NCI-H460 (cell line): ENCODE results near the gene ECM1. TPM values are rescaled to one million over a fixed set of nuclear protein-coding genes. Genes with fewer than 3 reads are reported as not detected.

Experiments used
- DNase-seq: peaks from one replicate; pipeline ENCODE4 v3.0.0-alpha.2; 2016; ENCODE audit warnings: low read depth; ENCODE audit errors: extremely low read depth
- total RNA-seq: library from RNA; depleted of rRNA; stranded (reverse); fragments of >200 nt; shearing (Covaris generic); gene quantifications from 2 replicates; pipeline ENCODE4 v1.2.3, GENCODE V29; 2014

Gene ECM1
- total RNA-seq, 1 experiment from 2014 or later: 12.0 TPM

DNA sequence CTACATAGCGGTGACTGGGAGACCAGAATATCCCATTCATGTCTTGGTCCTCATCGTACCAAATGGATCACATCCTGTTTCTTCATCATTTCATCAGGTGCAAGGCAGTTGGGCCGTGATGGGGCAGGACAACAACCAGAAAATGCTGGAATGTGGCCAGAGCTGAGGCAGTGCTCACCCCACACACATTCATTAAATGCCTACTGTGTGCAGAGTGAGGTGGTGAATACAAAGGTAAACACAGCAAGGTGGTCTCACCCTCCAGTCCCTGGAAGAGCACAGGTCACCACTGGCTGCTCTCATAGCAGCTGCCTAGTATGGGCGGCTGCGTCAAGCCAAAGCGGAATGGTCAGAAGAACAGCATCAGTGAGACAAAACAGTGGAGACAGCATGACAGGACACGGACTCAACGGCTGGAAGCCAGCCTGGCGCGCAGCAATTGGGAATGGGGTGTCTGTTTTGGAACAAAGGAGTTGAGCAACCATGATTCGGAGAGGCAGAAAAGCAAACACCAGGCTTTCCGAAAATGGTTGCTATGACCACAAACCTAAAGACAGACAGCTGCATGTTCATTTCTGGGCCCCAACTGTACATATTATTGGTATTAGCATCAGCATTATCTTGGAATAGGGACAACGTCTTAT lies 35.7 kb downstream of the ECM1 start:
- DNase-seq: no peak

DNA sequence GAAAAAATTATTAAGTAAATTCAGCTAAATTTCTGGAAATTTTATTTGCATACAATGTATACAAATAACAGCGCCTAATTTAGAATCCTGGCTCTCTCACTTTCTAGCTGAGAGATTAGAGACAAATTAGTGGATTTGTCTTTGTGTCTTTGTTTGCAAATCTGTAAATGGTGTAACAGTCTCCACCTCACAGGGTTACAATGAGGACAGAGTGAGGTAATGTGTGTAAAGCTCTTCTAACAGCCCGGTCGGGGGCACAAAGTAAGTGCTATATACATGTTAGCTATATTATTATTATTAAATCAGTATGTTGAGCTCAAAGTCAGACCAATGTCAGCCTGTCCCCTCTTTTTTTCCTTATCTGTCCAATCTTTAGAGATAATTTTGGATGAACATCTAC lies 36.3 kb downstream of the ECM1 start:
- no peak for DNase-seq

DNA sequence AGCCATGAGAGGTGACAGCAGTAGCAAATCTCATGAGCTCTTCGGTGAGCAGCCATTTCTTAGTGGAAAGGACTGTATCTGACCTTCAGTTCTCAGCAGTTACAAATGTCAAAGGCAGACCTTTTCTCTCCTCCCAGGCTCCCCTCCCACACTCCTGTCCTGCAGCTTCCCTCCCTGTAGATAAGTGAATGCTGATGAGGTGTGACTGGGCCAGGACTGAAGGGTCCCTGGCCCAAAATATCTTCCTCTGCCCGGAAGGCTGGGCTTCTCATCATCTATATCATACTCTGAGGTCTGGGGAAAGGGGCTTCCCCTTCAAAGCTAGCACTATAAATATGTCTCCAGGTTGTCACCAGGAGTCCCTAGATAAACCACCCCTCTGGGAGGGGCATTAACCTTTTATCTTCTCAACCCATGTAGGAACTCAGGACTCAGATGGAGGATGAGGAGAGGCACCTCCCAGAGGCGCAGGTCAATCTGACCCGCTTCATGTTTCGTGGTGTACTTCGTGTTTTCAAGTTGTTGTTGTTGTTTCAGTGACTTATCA lies 37.6 kb downstream of the ECM1 start:
- no peak for DNase-seq

DNA sequence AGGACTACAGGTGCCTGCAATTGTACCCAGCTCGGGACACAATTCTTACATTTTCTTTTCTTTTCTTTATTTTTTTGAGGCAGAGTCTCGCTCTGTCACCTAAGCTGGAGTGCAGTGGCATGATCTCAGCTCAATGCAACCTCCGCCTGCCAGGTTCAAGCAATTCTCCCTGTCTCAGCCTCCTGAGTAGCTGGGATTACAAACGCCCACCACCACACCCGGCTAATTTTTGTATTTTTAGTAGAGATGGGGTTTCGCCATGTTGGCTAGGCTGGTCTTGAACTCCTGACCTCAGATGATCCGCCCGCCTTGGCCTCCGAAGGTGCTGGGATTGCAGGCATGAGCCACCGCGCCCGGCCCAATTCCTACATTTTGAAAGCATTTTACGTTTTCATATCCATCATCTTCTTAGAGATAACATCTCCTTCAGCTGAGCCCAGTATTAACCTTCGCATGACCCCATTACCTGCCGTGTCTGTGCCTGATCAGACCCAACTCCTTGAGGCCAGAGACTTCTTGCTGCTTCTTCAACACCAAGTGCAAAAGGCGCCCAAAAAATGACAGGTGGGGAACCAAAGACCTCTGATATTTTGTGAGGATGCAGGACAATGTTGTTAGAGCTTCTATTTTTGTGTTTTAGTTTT lies 38.5 kb downstream of the ECM1 start:
- no peak for DNase-seq

DNA sequence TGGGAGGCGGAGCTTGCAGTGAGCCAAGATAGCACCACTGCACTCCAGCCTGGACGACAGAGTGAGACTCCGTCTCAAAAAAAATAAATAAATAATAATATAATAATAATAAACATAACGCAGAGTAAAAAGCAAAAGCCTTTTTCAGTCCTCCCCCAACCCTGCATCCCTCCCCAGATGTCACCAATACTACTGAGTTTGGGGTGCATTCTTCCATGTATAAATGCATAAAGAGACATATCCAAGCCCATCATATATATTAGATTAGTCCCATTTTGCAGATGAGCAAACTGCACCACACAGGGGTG lies 40.4 kb downstream of the ECM1 start:
- DNase-seq: no peak

DNA sequence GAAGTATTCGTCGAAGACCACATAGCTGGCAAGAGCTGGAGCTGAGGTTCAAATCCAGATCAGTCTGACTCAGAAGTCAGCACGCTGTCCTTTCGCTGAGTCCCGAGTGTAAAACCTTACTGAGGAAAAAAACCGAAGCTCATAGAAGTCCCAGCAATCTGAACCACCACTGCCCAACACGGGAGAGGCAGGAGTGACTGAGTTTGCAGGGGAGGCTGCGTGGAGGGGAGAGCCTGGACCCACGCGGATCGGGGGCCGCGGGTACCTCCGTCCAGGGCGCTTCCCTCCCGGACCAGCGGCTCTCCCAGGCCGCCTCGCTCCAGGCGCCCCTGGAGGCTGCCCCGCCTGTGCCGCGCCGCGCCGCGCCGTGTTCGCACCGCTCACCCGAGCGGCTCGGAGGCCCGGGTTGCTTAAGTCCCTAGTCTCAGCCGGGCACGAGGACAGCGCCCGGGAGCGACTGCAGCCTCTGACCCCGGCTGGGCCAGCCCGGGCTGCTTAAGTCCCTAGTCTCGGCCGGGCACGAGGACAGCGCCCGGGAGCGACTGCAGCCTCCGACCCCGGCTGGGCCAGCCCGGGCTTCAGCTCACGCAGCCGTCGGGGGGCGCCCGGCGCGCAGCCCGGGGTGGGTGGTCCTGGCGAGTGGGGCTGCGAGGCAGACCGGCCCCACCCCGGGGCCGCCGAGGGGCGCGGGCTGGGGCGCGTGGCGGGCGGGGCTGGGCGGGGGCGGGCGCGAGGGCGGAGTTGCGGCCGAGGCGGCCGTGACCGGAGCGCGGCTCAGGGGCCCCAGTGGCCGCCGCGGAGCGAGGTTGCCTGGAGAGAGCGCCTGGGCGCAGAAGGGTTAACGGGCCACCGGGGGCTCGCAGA lies 41.0 kb downstream of the ECM1 start, which contains the start of gene ADAMTSL4:
ADAMTSL4 (plus strand) TSS at position 777 of the 864 bp plus-strand sequence. CDS start 2,881 bp downstream, outside the sequence.
- DNase-seq: no peak

DNA sequence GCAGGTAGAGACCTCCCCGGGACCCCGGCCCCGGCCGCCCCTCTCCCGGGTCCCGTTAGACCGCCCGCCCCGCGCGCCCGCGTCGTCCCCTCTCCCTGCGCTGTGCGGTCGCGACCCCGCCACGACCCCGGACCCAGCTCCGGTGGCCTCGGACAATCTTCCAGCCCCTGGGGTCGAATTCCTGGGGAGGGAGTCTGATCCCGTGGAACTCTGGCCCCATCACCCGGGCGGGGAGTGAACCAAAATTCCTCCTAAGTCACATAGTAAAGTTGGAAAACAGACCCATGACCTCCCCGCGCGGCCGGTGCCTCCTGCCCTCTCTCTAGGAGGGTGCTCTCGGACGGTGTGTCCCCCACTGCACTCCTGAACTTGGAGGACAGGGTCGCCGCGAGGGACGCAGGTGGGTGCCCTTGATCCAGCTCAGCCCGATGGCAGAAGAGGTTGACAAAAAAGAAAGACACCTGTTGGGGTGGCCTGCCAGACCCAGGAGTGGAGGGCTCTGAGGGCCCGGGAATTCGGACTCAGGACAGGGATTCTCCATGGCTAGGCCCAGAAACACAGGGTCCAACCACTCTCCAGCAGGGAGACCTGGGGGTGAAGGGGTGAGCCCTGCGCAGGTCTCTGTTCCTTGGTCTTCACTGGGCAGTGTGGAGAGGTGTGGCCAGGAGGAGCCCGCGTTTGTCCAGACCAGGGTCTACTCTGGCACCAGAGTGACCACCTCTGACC lies 41.8 kb downstream of the ECM1 start:
- no peak for DNase-seq

DNA sequence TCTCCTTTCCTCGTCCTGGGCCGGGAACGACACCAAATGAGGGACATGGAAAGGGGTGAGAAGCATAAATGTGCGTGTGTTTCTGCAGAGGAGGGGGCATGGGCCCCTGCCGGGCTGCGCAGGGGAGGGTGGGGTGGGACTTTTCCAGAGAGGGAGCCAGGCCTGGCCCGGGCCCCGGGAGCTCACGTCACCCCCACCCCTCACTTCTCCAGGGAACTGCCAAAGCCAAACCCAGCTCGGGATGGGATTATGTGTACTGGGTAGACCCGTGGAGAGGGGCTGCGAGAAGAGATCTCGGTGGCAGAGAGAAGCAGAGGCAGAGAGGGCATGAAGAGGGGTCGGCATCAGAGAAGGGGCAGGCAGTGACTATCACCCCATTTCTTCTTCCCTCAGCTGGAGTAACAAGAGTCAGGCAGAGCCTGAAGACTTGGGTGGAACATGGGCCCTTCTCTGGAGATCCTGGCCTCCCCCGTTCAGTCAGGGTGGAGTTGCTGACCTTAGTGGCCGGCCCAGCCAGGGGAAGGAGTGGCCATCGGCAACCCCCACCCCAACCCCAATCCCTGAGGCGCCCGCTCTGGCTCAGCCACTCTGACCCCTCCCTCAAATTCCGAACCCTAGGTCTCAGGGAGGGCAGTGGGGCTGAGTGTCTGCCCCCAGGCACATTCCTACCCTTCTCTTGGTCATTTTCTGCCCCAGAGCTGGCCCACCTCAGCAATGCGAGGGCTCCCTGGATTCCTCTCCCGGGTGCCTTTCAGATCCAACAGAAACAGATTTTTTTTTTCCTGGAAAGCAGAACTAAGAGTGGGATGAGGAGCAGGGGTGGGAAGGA lies 42.5 kb downstream of the ECM1 start:
- no peak for DNase-seq

DNA sequence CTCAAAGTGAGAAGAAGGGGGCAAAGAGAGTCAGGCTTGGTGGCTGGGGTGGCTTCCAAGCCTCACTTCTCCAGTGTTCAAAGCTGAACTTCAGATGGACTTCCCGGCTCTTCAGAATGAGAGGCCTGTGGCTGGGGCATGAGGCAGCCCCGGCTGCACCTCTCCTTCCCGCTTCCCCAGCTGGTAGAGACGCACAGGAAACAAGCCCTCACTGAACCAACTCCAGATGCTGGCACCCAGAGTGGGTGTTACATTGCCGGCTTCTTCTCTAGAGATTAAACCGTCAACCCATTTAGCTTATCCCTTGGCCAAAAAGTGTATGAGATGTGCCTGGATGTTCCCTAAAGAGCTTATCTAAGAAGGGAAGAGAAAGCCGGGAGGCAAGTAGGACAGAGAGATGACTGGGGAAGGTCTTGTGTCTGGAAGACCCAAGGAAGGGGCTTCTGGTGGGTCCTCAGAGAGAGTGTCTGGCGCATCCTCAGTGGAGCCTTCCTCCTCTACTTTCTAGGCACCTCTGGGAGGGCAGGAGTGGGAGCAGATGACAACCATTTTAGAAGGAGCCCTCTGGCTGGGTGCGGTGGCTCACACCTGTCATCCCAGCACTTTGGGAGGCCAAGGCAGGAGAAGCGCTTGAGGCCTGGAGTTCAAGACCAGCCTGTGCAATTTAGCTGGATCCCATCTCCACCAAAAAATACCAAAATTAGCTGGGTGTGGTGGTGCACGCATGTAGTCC lies 43.3 kb downstream of the ECM1 start:
- no peak for DNase-seq

DNA sequence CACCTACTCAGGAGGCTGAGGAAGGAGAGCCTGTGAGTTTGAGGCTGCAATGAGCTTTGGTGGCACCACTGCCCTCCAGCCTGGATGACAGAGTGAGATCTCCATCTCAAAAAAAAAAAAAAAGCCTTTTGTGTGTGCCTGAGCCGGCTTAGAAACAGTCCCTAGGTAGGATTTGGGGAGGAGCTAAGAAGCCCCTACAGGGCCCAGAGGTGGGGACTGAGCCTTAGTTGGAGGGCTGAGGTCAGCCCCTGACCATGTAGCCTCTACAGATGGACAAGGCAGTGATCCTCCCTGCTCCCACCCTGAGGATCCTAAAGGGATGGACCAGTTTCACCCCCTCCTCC lies 43.8 kb downstream of the ECM1 start:
- no peak for DNase-seq

DNA sequence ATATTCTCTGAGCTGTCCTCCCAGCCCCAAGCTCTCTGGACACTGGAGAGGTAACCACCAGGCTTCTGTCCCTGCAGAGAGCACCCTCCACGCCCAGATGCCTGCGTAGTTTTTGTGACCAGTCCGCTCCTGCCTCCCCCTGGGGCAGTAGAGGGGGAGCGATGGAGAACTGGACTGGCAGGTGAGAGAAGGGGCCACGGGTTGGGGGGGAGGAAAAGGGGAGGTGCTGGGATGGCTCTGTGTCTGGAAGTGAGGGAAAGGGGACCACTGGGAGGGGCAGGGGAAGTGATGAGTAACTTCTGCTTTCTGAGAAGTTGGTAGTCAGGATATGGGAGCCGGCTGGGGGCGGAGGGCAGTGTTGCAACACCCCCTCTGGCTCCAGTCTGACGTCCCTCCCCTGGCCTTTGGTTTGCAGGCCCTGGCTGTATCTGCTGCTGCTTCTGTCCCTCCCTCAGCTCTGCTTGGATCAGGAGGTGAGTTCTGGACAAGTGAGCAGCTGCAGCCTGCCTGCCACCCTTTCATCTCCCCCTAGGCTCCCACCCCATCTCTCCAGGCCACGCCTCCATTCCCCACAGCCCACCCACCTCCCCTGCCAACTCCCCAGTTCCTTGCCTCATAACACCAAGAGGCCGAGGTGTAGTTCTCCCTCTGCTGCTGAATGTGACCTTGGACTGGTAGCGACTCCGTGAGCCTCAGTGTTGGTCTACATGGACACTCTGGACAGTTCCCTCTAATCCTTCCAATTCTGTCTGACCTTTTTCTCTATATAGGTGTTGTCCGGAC lies 44.4 kb downstream of the ECM1 start:
- DNase-seq: no peak

DNA sequence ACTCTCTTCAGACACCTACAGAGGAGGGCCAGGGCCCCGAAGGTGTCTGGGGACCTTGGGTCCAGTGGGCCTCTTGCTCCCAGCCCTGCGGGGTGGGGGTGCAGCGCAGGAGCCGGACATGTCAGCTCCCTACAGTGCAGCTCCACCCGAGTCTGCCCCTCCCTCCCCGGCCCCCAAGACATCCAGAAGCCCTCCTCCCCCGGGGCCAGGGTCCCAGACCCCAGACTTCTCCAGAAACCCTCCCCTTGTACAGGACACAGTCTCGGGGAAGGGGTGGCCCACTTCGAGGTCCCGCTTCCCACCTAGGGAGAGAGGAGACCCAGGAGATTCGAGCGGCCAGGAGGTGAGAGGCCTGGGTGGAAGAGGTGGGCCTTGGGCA lies 45.0 kb downstream of the ECM1 start:
- no peak for DNase-seq

DNA sequence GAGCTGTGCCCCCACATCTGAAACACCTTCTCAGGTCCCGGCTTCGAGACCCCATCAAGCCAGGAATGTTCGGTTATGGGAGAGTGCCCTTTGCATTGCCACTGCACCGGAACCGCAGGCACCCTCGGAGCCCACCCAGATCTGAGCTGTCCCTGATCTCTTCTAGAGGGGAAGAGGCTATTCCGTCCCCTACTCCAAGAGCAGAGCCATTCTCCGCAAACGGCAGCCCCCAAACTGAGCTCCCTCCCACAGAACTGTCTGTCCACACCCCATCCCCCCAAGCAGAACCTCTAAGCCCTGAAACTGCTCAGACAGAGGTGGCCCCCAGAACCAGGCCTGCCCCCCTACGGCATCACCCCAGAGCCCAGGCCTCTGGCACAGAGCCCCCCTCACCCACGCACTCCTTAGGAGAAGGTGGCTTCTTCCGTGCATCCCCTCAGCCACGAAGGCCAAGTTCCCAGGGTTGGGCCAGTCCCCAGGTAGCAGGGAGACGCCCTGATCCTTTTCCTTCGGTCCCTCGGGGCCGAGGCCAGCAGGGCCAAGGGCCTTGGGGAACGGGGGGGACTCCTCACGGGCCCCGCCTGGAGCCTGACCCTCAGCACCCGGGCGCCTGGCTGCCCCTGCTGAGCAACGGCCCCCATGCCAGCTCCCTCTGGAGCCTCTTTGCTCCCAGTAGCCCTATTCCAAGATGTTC lies 45.6 kb downstream of the ECM1 start:
- DNase-seq: no peak

DNA sequence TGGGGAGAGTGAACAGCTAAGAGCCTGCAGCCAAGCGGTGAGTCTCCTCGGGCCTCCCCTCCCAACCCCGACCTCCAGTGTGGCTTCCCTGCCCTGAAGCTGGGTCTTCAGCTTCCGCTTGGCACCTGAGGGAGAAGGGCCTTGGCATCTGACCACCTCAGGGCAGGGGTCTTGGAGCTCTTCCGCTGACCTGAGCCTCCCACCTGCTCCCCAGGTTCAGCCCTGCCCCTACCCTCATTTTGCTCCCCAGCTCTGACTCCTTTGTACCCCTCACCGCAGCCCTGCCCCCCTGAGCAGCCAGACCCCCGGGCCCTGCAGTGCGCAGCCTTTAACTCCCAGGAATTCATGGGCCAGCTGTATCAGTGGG lies 46.2 kb downstream of the ECM1 start:
- DNase-seq: no peak

DNA sequence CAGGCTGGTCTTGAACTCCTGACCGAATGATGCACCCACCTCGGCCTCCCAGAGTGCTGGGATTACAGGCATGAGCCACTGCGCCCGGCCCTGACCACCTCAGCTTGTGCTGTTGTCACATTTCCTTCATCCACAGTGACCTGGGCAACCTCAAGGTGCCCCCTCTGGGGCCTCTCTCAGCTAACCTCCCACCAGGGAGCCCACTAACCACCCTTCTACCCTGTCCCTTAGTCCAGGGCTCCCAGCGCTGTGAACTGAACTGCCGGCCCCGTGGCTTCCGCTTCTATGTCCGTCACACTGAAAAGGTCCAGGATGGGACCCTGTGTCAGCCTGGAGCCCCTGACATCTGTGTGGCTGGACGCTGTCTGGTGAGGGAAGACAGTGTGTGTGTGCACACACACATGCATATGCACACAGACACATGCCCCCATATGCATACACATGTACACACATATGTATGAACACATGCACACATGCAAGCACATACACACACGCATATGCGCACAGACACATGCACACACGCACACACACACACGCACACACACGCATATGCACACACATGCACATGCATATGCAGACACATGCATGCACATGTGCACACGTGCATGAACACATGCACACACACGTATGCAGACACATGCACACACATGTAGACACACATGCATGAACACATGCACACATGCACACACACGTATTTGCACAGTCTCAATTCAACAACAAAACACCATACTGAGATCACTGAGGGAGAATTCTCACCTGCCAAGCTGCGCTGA lies 47.5 kb downstream of the ECM1 start:
- DNase-seq: no peak

DNA sequence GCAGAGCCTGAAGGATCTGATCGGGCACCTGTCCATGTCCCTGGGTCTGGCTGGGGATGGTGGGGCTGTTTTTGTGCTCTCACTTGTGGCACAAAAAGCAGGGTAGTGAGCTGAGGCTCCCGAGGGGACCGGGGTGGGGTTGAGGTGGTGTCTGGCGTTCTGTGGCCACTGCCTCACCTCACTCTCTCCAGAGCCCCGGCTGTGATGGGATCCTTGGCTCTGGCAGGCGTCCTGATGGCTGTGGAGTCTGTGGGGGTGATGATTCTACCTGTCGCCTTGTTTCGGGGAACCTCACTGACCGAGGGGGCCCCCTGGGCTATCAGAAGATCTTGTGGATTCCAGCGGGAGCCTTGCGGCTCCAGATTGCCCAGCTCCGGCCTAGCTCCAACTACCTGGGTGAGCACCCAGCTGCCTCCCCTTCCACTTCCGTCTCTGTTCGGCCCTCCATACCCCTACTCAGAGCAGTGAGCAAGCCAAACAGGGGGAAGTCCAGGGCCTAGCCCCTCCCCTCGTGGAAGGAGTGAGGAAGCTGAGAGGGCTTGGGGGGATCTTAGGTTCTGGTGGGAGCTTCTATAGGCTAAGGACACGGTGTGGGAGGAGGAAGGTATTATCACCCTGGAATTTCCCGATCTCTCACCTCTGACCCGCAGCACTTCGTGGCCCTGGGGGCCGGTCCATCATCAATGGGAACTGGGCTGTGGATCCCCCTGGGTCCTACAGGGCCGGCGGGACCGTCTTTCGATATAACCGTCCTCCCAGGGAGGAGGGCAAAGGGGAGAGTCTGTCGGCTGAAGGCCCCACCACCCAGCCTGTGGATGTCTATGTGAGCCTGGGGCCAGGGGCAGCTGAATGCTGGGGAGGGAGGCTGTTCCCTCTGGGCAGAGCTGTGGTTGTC lies 48.3 kb downstream of the ECM1 start:
- DNase-seq: no peak
